Stimulated activated CD4-positive, alpha-beta T cell treated with anti-CD3 and anti-CD28 coated beads, Interleukin-4, amount 100 ng/mL, for 1 hour (primary cell): ENCODE results near the gene DNAJA3.
A peak's percentile ranks its signal among the peaks of the same experiment; 100 is the strongest.

Experiments
- DNase-seq: peaks from one replicate; pipeline ENCODE4 v3.0.0-alpha.2; 2020

DNAJA3 gene

DNA sequence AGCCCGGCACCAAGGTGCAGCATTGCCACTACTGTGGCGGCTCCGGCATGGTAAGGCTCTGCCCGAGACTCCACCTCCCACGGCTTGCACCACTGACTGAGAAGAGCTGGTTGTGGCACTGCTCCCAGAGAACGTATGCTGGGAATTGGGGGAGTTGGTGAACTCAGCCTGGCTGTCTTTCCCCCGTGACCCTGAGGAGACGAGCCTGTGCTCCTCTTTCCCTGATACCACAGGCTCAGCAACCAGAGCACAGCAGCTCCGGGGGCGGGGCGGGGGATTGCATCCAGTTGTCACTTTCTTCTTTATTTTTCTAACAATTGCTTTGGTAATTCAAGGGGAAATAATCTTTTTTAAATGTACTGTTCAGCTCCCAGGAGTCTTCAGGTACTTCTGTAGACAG, 16.7 kb downstream of the DNAJA3 start:
- no peak for DNase-seq

DNA sequence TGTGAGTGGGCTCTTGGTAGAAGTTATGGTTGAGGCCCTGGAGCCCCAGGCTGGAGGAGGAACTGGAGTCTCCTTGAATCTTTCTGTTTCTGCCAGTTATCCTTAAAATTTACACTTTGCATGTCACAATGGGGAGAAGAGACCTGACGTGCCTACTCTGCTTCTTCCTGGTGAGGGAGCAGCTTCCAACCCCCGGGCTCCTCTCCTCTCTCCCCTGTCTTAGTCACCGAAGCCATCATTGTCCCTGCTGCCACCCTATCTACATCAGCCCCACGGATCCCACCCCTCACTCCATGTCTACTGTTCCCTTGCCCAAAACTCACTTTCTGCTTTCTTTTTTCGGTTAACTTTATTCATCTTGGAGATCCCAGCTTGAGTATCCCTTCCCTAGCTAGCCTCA, 17.6 kb downstream of the DNAJA3 start:
- DNase-seq = no peak

DNA sequence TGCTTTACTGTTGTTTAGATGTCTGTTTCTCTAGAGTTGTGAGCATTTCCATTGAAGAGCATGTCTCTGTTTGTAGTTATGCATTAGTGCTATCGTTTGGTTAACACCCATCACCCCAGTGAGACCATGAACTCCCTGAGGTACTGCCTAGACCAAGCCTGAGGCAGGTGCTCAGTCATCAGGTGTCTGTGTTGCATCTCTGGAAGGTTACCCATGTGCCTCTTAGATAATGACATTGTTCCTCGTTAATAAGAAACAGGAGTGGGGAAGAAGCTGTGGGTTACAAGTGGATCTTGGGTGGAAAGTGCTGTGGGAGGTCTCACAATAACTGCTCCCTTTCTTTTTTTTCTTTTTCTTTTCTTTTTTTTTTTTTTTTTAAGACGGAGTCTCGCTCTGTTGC, 18.3 kb downstream of the DNAJA3 start:
- no peak for DNase-seq

DNA sequence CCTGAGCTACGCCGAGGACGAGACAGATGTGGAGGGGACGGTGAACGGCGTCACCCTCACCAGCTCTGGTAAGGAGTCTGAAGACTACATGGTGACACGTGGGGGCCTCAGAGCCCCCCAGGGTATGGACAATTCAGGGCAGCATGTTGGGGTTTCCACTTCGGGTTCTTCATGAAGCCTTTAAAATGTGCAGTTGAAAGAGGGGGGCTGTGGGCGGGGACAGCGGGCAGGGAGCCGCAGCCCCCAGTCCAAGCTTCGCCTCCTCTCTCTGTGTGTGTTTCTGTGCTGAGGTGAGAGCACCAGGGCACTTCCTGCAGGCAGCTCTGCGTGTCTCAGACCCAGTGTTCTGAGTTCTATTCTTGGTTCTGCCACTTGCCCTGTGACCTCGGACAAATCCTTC, 24.8 kb downstream of the DNAJA3 start:
- DNase-seq = no peak

DNA sequence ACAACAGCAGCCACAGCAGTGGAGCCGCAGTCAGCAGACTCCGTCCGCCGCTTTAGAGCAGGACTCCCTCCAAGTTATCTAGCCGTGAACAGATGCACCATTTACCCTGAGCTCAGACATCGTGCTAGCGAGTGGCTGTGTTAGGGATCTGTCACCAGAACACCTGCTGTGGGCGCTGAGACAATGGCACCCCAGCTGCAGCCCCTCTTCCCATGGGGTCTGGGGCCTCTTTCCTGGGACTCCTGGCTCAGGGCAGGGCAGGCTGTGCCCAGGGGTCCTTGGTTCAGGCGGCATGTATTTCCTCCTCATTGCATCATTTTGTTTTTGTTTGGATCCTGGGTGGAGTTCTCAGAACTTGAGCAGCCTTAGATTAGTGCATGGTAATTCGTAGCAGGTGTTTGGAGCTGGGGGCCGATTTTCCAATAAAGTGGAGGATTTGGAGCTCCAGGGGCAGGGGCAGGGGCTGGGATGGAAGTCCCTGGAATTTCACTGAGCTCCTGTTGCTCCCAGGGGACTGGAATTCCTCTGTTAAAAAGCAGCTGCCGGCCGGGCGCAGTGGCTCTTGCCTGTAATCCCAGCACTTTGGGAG, 25.4 kb downstream of the DNAJA3 start:
- DNase-seq = no peak

DNA sequence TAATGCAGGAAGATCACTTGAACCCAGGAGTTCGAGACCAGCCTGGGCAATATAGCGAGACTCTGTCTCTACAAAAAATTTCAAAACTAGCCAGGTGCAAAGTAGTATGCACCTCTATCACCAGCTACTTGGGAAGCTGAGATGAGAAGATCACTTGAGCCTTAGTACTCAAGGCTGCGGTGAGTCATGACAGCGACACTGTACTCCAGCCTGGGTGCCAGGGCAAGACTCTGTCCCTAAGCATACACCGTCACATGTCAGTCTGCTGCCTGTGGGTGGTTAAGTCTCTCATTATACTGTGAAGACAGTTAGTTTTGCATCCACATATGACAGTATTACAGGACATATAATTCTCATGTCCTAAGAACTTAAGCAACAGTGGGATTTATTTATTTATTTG, 27.0 kb downstream of the DNAJA3 start:
- no peak for DNase-seq

DNA sequence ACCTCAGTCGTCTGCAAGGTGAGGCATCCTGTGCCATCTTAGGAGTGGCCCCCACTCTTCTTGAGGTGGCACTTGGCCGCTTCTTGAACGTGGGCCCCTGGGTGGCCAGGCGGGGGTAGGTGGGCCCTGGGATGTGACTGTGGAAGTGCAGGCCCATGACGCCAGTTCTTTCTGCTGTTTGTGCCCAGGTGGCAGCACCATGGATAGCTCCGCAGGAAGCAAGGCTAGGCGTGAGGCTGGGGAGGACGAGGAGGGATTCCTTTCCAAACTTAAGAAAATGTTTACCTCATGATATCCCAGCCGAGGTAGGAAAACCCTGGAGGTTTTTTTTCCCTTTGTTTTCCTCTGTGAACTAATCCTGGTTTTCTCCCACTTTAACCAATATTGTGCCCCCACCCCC, 29.0 kb downstream of the DNAJA3 start:
- DNase-seq = no peak

DNA sequence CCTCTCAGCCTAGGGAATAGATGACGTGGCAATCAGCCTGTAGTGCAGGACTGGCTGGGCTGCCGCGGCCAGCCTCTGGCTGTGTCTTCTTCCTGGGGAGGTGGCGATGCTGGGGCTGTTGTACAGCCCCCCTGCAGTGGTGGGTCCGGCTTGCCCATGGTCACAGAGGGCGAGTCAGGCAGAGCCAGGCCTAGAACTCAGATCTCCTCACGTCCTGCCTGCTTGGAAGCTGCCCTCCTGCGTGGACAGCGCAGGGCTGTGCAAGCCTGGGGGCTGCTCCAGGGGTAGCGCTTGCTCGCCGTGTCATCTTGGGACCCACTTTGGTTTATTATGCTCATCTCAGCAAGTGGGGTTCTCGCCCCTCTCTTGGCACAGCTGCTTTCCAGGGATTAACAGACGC, 29.4 kb downstream of the DNAJA3 start:
- DNase-seq = no peak

DNA sequence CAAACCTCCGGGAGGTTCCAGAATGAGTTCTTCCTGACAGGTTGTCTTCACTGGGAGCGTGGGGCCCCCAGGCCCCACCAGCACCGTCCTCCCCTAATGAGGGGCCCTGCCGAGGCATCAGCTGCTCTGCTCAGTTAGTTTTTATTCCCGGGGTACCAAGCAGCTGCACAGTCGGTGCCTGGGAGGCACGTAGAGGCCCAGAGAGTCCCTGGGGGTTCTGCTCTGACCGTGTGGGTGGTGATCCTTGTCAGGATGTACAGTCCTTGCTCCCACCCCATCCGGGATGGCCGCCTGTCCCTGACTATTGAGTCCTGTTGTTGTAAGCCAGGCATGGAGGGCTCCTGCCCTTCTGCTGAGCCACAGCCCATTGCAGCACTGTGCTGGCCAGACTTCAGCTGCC, 30.3 kb downstream of the DNAJA3 start:
- DNase-seq = no peak

DNA sequence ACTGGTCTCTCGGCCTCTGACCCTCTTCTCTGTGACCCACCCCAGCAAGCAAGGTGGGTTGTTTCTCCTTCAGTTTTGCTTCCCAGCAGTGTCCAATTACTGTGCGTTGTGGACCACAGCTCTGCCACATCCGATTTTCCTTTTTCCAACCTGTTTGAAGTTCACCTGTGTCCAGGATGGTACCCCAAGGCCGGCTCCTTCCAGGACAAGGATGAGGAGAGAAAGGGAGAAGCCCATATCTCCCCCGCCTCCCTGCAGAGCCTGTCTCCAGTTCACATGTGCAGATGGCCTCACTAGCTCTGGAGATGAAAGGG, 35.2 kb downstream of the DNAJA3 start:
- DNase-seq = no peak

DNA sequence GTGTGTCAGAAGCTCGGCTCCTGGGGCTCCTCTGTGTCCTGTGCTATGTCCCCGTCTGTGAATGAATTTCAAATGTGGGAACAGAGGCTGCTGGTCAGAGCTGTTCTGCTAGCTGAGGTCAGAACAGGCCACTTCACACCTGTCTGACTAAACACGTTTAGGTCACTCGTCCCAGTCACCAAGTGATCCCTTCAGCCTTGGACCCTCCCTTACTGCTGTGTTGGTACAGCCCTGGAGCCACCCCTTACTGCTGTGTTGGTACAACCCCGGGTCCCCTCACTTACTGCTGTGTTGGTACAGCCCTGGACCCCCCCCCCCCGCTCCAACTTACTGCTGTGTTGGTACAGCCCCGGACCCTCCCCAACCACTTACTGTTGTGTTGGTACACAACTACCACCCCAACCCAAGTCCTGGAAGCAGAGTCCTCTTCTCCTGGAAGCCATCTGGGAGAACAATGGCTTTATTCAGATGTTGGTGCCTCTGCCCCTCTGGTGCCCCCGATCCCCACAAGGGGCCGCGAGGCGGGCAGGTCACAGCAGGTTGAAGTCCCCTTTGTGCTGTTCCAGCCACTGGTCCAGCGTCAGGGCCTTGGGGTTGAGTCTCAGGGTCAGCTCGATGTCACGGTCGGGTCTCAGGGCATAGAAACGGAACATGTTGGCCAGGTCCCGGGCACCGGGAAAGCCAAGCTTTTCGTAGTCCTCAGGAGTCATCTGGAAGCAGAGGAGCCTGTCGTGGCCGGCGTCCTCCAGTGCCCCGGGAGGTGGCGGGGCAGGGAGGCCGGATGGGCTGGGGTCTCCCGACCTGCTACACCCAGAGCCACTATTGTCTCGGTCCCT, 35.8 kb downstream of the DNAJA3 start:
- DNase-seq = no peak

DNA sequence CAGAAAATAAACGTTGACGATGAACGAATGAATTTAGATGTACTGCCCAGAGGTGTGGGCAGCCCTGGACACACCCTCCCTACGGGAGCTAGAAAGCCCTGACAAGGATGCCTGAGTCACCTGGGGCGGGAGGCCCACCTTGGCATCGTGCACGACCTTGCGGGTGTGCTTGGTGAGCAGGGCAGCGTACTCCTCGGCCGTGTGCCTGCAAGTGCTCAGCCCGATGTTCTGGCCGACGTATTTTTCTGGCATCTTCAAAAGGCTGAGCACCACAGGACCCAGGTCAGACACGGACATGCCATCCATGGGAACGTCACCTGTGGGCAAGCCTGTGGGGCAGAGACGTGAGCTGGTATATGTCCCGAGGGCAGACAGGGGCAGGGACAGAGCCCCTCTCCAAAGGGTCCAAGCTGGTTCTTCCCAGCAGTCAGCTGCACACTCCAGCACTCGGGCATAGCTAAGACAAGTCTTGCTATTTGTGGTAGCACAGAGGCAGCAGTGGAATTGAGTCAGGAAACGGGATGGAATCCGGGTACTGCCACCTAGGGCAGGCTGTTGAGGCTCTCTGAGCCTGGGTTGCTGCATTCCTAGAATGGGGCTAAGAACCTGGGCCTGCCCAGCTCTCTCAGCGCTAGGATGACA, 38.0 kb downstream of the DNAJA3 start:
- no peak for DNase-seq

DNA sequence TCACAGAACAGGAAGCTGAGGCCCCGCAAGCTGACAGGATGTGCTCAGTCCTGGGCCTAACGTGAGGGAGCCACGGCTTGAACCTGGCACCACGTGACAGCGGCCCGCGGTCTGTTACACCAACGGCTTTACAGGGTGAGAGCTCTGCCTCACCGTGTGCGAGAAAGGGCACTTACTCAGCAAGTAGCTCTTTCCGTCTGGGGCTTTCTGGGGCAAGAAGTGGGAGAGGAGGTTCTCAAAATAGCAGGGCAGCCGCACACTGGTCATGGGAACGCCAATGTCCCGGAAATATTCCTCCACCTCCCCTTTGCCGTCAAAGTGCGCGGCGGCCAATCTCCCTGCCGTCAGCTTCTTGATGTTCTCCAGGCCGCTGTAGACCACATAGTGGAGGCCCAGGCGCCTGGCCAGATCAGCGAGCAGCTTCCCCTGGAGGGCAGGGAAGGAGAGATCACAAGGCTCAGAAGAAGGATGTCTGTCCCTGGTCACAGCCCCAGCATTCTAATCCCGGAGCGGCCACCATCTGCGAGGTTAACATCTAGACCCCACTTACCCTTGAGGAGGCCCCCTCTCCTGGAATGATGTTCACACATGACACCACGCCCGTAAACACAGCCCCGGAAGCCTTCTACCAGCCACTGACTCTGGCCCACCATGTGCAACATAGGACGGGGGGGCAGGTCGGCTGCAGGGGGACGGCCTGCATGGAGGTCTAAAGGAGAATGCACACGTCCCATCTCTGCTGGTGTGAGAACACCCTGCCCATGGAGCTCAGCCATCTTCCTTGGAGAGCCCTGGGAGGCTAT, 40.5 kb downstream of the DNAJA3 start:
- DNase-seq = peak; percentile 42

DNA sequence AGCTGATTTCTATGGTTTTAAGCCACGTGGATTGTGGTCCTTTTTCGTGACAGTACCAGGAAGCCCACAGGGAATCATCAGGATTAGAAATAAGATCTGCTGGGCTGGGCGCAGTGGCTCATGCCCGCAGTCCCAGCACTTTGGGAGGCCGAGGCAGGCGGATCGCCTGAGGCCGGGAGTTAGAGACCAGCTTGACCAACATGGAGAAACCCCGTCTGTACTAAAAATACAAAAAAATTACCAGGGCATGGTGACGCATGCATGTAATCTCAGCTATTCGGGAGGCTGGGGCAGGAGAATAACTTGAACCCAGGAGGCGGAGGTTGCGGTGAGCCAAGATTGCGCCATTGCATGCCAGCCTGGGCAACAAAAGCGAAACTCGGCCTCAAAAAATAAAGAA, 42.2 kb downstream of the DNAJA3 start:
- DNase-seq = no peak

DNA sequence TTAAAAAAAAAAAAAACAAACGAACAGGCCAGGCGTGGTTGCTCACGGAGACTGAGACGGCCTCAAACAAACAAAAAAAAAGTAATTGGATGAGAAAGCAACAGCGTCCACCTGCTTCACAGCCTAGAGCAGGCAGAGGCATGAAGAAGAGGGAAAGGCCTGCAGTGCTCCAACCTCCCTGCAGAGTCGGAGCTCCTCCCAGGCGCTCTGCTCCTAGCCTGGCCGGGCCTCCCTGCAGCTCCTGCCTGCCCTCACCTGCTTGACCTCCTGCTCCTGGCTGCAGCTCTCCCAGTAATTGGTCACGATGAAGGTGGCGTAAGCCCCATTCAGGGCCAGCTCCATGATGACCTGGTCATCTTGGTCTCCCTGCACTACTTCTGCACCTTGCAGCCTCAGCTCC, 43.3 kb downstream of the DNAJA3 start:
- DNase-seq = no peak

DNA sequence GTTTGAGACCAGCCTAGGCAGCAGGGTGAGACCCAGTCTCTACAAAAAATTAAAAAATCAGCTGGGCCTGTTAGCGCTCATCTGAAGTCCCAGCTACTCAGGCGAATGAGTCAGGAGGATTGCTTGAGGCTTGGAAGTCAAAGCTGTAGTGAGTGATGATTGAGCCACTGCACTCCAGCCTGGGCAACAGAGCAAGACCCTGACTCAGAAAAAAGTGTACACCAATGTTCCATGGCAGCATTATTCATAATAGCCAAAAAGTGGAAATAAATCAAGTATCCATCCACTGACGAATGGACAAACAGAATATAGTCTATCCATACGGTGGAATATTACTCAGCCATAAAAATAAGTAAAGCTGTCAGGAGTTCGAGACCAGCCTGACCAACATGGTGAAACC, 46.2 kb downstream of the DNAJA3 start:
- no peak for DNase-seq

DNA sequence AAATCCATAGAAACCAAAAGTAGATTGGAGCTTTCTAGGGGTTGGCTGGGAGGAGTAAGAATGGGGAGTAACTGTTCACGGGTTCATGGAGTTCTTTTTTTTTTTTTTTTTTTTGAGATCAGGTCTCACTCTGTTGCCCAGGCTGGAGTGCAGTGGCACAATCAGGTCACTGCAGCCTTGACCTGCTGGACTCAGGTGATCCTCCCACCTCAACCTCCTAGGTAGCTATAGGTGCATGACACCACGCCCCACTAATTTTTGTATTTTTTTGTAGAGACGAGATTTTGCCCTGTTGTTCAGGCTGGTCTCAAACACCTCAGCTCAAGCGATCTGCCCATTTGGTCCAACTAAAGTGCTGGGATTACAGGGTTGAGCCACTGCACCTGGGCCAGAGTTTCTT, 47.2 kb downstream of the DNAJA3 start:
- no peak for DNase-seq

DNA sequence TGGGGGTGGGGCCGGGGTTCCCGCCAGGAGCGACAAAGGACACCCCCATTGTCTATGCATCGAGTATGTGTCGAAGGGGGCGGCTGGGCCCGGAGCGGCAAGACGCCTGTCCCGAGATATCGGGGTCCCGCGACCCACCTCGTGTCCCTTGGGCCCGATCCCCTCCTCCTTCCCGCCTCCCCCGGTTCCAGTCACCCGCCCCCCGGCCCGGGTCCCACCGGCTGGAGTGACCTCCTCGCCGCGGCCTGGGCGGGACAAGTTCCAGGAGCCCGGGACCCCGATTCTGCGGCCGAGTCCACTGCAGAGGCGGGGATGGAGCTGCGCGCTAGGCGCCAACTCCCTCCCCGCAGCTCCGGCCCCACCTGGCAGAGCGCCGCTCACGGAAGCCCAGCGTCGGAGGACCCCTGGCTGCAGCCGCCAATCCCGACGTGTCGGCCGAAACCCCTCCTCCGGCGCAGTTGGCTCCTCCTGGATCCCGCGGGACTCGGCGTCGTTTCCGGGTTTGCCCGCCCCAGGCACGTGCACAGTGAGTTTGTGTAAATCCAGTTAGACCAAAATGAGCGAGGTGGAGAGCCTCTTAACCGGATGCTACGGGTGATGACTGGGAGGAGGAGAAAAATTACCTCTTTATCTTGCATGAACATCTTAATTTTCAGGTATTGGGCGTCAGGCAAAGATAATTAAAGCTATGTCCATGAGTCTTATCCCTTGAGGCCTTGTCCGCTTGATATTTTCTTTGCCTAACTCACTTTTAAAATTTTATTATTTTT, 48.7 kb downstream of the DNAJA3 start, which contains the start of gene NMRAL1:
Gene NMRAL1 (minus strand): TSS at position 434 of the 770 bp plus-strand sequence. CDS start 493 bp downstream, outside the sequence.
- DNase-seq = peak; percentile 84

DNA sequence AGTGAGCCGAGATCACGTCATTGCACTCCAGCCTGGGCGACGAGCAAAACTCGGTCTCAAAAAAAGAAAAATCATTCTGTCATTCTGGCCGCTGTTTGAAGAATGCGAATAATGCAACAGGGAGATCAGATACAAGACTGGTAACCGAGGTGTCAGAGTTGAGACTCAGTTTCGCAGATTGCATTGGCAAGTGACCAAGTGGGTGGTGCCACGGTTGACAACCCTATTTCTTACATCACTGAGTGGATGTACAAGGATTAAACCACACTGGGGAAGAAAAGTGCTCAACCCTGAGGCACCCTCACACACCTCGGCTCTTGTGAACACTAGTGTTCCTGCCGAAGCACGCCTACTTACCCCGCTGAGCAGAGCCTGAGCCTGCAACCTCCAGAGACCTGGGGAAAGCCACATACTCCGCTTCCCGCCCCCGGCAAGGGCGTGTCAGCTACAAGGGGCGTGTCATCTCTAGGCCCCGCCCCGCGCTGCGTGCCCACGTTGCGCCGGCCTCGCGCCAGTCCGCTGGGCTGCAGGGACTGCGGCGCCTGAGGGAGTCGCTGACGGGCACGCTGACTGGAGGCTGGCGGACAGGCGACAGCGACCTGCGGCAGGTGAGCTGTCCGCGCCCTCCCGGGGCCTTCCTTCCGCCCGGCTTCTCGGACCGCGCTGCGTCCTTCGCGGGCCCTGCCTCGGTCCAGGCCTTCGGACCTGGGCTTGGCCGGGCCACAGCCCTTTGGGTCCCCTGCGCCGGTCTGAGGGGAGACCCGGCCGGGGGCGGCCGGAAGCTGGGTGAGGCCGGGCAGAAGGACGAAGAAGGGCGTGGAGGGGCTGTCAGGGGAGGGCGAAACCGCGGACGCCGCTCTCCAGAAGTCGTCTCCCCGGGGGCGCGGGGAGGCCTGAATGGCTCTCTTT, 50.5 kb downstream of the DNAJA3 start, which contains the start of gene HMOX2:
Gene HMOX2 (plus strand): TSS at position 519 of the 909 bp plus-strand sequence. CDS start 29,127 bp downstream, outside the sequence.
- peak; percentile 92 for DNase-seq

DNA sequence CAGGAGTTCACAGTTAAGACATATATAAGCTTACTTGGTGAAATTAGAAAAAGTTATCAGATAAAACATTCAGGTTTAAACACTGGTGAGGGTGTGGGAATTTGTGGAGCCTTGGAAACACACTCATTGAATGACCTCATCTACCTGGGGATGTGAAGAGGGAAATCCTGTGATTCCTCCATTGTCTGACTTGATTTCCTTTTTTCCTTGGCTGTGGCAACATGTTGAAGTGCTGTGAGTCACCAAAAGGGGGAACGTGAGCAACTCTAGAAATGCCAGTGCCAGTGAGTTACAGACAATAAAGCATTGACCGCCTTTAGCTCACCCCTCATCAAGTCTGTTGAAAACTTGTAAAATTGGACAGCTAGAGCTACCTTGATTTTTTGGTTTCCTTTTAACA, 52.3 kb downstream of the DNAJA3 start:
- no peak for DNase-seq

DNA sequence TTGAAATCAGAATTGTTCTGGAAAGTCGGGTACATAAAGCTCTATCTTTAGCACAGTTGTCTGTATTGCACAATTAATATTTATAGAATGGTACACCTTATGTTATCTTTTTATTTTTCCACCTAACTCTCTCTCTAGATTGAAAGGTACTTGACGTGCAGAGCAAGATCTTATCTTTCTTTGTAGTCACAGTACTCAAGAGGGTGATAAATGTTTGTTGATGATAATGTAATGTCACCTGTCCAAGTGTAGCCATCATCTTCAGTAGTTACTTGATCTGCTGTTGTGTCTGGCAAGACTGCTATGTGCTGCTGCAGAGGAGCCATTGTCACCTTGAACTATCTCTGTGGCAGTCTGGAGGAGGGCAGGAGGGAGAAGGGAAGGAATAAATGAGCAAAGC, 55.9 kb downstream of the DNAJA3 start:
- no peak for DNase-seq
